Ascending aorta (tissue), 2 donors: Measurements from ENCODE around the gene TUBB3. TPM values are rescaled to one million over a fixed set of nuclear protein-coding genes. Genes with fewer than 3 reads are reported as not detected.

Experiments used
- DNase-seq, 2 donors: peaks; one replicate each; pipeline ENCODE4 v3.0.0-alpha.2; 2019; ENCODE audit warnings: low spot score in 2 of 2
- H3K27ac ChIP-seq, 2 donors: fragments of 200-600 bp; sonication (generic); one replicate each; pipeline ENCODE4 v1.5.1; 2016 to 2017; ENCODE audit warnings: mild to moderate bottlenecking in 1 of 2
- H3K27me3 ChIP-seq: fragments of 200-600 bp; sonication (generic); one replicate; pipeline ENCODE4 v1.5.1; 2017
- H3K36me3 ChIP-seq, 2 donors: fragments of 200-600 bp; sonication (generic); one replicate each; pipeline ENCODE4 v1.5.1; 2016
- H3K4me1 ChIP-seq, 2 donors: fragments of 200-600 bp; sonication (generic); one replicate each; pipeline ENCODE4 v1.5.1; 2016 to 2017; ENCODE audit warnings: mild to moderate bottlenecking in 1 of 2
- H3K4me3 ChIP-seq, 2 donors: fragments of 200-600 bp; sonication (generic); one replicate each; pipeline ENCODE4 v1.5.1; 2016 to 2017; ENCODE audit warnings: mild to moderate bottlenecking in 1 of 2
- H3K9me3 ChIP-seq, 2 donors: fragments of 200-600 bp; sonication (generic); one replicate each; pipeline ENCODE4 v1.5.1; 2016
- intact Hi-C: fragments of 100-400 bp; cut with DNase I; formaldehyde crosslinking; loops from one replicate; pipeline ENCODE4 v1.15.1; 2023
- total RNA-seq: library from RNA; depleted of rRNA; stranded (reverse); fragments of >200 nt; gene quantifications from one replicate; pipeline ENCODE4 v1.1.0, GENCODE V29; 2016
- TF ChIP-seq, protein P1 (sequence below), 3 experiments: fragments of 200-600 bp in 2 of 3; fragments of 450-650 bp in 1 of 3; sonication (generic) in 2 of 3; IDR thresholded peaks; one replicate each; pipeline ENCODE4 v1.5.1; 2016 to 2019; ENCODE audit warnings: antibody characterized with exemption in 3 of 3, mild to moderate bottlenecking in 1 of 3, moderate library complexity in 1 of 3

TUBB3 gene
- total RNA-seq, 1 donor from 2014 or later, result 2.3 TPM

GRCh38 chr16:89923640-89924296, 626 bp downstream of the TUBB3 start:
- H3K4me3 ChIP-seq, result peak overlapping the region; percentile 64 to 67
- no peaks in the 10 kb centered on the region for H3K36me3 ChIP-seq
- intact Hi-C loops, result loop anchor here (2.0 kb wide), 3 partner anchors 25 to 49 kb away; partner anchors contain the start of gene DEF8
- H3K27me3 ChIP-seq, result peaks cover 7% of the 10 kb centered on the region
- no peaks in the 10 kb centered on the region for H3K9me3 ChIP-seq
- DNase-seq, result no peak
- peaks cover 19 to 35% of the 10 kb centered on the region in 2 donors for H3K4me1 ChIP-seq
- H3K27ac ChIP-seq, result no peak overlapping the region
- TF ChIP-seq, protein P1, sequence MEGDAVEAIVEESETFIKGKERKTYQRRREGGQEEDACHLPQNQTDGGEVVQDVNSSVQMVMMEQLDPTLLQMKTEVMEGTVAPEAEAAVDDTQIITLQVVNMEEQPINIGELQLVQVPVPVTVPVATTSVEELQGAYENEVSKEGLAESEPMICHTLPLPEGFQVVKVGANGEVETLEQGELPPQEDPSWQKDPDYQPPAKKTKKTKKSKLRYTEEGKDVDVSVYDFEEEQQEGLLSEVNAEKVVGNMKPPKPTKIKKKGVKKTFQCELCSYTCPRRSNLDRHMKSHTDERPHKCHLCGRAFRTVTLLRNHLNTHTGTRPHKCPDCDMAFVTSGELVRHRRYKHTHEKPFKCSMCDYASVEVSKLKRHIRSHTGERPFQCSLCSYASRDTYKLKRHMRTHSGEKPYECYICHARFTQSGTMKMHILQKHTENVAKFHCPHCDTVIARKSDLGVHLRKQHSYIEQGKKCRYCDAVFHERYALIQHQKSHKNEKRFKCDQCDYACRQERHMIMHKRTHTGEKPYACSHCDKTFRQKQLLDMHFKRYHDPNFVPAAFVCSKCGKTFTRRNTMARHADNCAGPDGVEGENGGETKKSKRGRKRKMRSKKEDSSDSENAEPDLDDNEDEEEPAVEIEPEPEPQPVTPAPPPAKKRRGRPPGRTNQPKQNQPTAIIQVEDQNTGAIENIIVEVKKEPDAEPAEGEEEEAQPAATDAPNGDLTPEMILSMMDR (IDR thresholded peaks at IDR 0.05), result no peak

DNA sequence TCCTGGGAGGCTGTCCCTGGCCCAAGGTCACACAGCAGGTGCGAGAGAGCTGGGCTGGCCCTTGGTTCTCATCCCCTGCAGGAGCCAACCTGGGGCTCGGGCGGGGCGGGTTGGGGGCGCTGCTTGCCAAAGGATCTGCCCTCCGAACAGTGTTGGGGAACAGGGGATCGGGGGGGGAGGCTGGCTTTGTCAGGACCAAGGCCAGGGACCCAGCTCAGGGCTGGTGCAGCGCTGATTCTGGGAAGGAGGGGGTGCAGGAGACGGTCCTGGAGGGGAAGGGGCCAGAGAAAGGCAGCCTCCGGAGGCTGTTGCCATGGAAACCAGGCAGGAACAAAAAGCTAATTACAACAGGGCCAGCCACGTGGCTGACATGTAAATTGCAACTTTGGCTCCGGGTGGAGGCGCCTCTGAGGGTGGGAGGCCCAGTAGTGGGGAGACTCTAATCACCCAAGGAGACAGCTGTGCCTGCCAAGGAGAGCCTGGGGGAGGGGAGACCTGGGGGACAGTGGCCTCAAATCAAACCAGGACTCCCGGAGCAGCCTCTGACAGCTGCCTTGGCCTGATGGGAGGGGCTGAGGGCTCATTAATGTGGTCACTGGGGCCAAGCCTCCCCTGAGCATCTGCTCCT, 1.3 kb downstream of the TUBB3 start:
- DNase-seq, result no peak
- peak overlapping the region in 1 of 2 donors; percentile 67 for H3K4me3 ChIP-seq
- H3K9me3 ChIP-seq, result no peaks in the 10 kb centered on the region
- peaks cover 7% of the 10 kb centered on the region for H3K27me3 ChIP-seq
- no peak overlapping the region for H3K27ac ChIP-seq
- peaks cover 19 to 35% of the 10 kb centered on the region in 2 donors for H3K4me1 ChIP-seq
- no peaks in the 10 kb centered on the region for H3K36me3 ChIP-seq
- intact Hi-C loops, result no loop called here
- TF ChIP-seq, protein P1 (IDR thresholded peaks at IDR 0.05), result no peak

DNA sequence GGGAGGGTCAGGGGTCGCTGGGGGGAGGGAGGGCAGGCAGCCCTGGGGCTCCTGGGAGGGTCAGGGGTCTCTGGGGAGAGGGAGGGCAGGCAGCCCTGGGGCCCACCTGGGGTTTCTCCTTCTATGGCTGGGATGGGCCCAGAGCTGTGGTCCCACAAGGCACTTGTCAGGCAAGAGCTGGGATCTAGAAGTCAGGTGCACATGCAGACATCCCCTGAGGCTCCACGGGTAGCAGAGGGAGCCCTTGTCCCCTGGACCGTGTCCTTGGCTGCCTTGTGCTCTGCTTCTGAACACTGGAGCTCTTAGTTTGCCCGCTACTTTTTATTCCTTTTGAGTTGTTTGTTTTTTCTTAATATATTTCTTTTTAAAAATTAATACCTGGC, 1.8 kb downstream of the TUBB3 start:
- Histone ChIP-seq H3K4me1 (peaks cover 19 to 35% of the 10 kb centered on the region in 2 donors), H3K4me3 (no peak overlapping the region), H3K36me3 (no peaks in the 10 kb centered on the region), H3K27ac (no peak overlapping the region), H3K9me3 (no peaks in the 10 kb centered on the region), H3K27me3 (peaks cover 7% of the 10 kb centered on the region)
- intact Hi-C loops, result no loop called here
- TF ChIP-seq, protein P1 (IDR thresholded peaks at IDR 0.05), result no peak
- DNase-seq, result no peak

GRCh38 chr16:89925596-89926079, 2.5 kb downstream of the TUBB3 start:
- H3K4me1 ChIP-seq, result peaks cover 19 to 35% of the 10 kb centered on the region in 2 donors
- intact Hi-C loops, result no loop called here
- no peak overlapping the region for H3K27ac ChIP-seq
- DNase-seq, result no peak
- peak overlapping the region; percentile 35 to 61 for H3K4me3 ChIP-seq
- TF ChIP-seq, protein P1 (IDR thresholded peaks at IDR 0.05), result no peak
- no peaks in the 10 kb centered on the region for H3K36me3 ChIP-seq
- H3K27me3 ChIP-seq, result peaks cover 7% of the 10 kb centered on the region
- no peaks in the 10 kb centered on the region for H3K9me3 ChIP-seq

DNA sequence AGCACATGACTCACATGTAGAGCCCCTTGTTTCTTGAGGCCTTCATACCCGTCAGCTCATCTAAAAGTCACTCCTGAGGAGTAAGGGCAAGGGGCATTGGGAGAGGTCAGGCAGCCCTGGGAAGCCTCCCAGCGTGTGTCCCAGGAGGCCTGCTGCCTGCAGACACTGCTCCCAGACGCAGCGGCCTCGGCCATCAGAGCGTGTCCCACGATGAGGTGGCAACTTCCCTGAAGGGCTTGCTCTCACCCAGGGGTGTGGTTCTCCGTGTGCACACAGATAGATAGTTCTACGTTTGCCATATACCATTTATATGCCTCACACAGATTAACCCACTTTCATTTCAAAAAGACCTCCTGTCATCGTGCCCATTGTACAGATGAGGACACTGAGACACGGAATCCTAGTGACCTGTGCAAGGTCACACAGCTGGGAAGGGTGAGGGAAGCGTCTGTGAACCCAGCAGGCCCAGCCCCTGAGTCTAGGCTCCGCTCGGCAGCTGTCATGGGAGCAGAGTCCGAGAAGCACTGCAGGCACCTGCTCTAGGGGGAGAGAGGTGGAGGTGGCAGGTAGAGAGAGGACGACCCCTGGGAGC, 8.3 kb downstream of the TUBB3 start:
- H3K4me3 ChIP-seq, result no peak overlapping the region
- no peak overlapping the region for H3K27ac ChIP-seq
- H3K4me1 ChIP-seq, result peaks cover under 1 to 2% of the 10 kb centered on the region in 2 donors
- H3K36me3 ChIP-seq, result no peaks in the 10 kb centered on the region
- TF ChIP-seq, protein P1 (IDR thresholded peaks at IDR 0.05), result no peak
- no peak for DNase-seq
- H3K9me3 ChIP-seq, result no peaks in the 10 kb centered on the region
- no peaks in the 10 kb centered on the region for H3K27me3 ChIP-seq
- intact Hi-C loops, result no loop called here
